Tibial nerve (tissue), 4 donors: ENCODE results near the gene AKAP6. TPM values are rescaled to one million over a fixed set of nuclear protein-coding genes. Genes with fewer than 3 reads are reported as not detected.

ENCODE experiments used
- DNase-seq, 2 donors: peaks; one replicate each; pipeline ENCODE4 v3.0.0-alpha.2; 2019; ENCODE audit warnings: low spot score in 2 of 2
- H3K27ac ChIP-seq, 4 donors: fragments of 200-600 bp; sonication (generic) in 3 of 4; one replicate each; pipeline ENCODE4 v1.5.1; 2017 to 2019; ENCODE audit warnings: mild to moderate bottlenecking in 1 of 4
- H3K27me3 ChIP-seq, 2 donors: fragments of 200-600 bp; sonication (generic) in 1 of 2; one replicate each; pipeline versions ENCODE4 v1.5.1 to v1.6.0; 2017 to 2019
- H3K36me3 ChIP-seq, 3 donors: fragments of 200-600 bp; sonication (generic); one replicate each; pipeline ENCODE4 v1.5.1; 2018 to 2019
- H3K4me1 ChIP-seq, 4 donors: fragments of 200-600 bp; sonication (generic) in 3 of 4; one replicate each; pipeline ENCODE4 v1.5.1; 2017 to 2019
- H3K4me3 ChIP-seq, 4 donors: fragments of 200-600 bp; sonication (generic) in 3 of 4; one replicate each; pipeline ENCODE4 v1.5.1; 2017 to 2019; ENCODE audit warnings: mild to moderate bottlenecking in 1 of 4, moderate library complexity in 1 of 4
- H3K9me3 ChIP-seq, 4 donors: fragments of 200-600 bp; sonication (generic) in 3 of 4; one replicate each; pipeline ENCODE4 v1.5.1; 2017 to 2019
- EP300 ChIP-seq, 2 donors: sonication (generic); formaldehyde crosslinking; IDR thresholded peaks; one replicate each; pipeline ENCODE4 v1.6.1; 2017; ENCODE audit warnings: antibody characterized with exemption in 2 of 2, mild to moderate bottlenecking in 1 of 2
- POLR2A ChIP-seq, 2 donors: fragments of 450-650 bp; IDR thresholded peaks; one replicate each; pipeline ENCODE4 v1.6.1; 2017; ENCODE audit warnings: antibody characterized with exemption in 2 of 2, mild to moderate bottlenecking in 2 of 2, moderate library complexity in 2 of 2
- WGBS, 2 donors: methylation state at CpG; one replicate each; pipeline ENCODE4 v1.1.5; 2018; 5-methylcytosine and 5-hydroxymethylcytosine counted together
- total RNA-seq, 4 donors: library from RNA; depleted of rRNA; stranded (reverse); fragments of >200 nt; gene quantifications; one replicate each; pipeline ENCODE4 v1.1.0, GENCODE V29; 2016
- TF ChIP-seq, protein P1 (sequence below), 5 experiments: fragments of 200-600 bp in 3 of 5; fragments of 450-650 bp in 2 of 5; sonication (generic) in 3 of 5; IDR thresholded peaks; one replicate each; pipeline ENCODE4 v1.5.1; 2016 to 2019; ENCODE audit warnings: antibody characterized with exemption in 5 of 5, mild to moderate bottlenecking in 3 of 5, moderate library complexity in 2 of 5

Gene AKAP6
- total RNA-seq, 4 donors from 2014 or later = 2.1 to 10.7 (median 5.2) TPM

DNA sequence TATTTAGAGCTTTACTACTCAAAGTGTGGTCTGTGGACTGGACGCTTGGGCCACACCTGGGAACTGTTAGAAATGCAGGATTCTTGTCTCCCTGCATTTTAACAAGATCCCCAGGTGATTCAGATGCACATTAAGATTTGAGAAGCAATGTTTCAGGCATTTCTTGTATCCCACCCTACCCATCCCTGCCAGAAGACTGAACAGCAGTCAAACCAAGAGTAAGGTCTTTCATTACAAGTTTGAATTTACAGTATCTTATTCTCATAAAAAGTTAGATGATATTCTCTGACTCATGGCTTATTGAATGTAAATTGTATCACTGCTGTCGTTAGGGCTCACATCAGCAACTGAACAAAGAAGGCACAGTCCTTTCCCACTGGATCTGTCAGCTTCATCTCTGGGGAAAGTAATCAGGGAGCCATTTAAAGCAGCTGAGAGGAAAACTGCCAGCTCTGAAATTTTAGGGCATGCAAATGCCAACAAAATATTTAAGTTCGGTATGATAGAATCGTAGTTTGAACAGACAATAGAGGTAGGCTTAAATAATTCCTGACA, 141.1 kb downstream of the AKAP6 start:
- Histone ChIP-seq H3K27ac (peak overlapping the region in 2 of 4 donors; percentile 33 to 84), H3K4me1 (peaks cover 0 to 40% (median 13%) of the 10 kb centered on the region in 4 donors)
- WGBS, 2 donors = 46 to 55% methylated on average over 4 of the region's 4 CpGs

DNA sequence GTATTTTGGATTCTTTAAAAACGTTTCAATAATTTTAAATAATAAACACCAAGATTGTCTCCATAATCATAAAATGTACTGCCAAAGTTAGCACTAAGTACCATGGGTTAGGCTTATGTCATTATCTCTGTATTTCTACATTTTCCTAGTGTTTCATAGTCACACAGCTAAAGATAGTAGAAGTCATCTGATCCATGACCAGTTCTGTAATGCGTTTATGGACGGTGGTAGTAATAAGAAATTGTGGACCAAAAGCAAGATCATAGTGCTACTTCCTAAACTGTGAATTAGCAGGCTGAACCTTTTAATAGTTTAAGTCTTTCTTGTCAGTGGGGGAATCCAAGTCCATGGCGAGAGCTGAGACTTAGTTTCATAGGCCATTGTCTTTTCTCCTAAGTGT, 142.1 kb downstream of the AKAP6 start:
- TF ChIP-seq POLR2A (IDR thresholded peaks at IDR 0.05) (no peak), EP300 (IDR thresholded peaks at IDR 0.05) (no peak)
- TF ChIP-seq, protein P1, sequence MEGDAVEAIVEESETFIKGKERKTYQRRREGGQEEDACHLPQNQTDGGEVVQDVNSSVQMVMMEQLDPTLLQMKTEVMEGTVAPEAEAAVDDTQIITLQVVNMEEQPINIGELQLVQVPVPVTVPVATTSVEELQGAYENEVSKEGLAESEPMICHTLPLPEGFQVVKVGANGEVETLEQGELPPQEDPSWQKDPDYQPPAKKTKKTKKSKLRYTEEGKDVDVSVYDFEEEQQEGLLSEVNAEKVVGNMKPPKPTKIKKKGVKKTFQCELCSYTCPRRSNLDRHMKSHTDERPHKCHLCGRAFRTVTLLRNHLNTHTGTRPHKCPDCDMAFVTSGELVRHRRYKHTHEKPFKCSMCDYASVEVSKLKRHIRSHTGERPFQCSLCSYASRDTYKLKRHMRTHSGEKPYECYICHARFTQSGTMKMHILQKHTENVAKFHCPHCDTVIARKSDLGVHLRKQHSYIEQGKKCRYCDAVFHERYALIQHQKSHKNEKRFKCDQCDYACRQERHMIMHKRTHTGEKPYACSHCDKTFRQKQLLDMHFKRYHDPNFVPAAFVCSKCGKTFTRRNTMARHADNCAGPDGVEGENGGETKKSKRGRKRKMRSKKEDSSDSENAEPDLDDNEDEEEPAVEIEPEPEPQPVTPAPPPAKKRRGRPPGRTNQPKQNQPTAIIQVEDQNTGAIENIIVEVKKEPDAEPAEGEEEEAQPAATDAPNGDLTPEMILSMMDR (IDR thresholded peaks at IDR 0.05) = no peak
- Histone ChIP-seq H3K27me3 (no peaks in the 10 kb centered on the region), H3K4me1 (peaks cover 0 to 40% (median 13%) of the 10 kb centered on the region in 4 donors), H3K9me3 (no peaks in the 10 kb centered on the region), H3K27ac (peak overlapping the region in 2 of 4 donors; percentile 79 to 84), H3K4me3 (no peak overlapping the region), H3K36me3 (no peaks in the 10 kb centered on the region)
- WGBS, 2 donors = 67 to 75% methylated on average over 4 of the region's 4 CpGs
- no peak for DNase-seq

More for the DNA sequence above, 141.1 kb downstream of the AKAP6 start:
- Histone ChIP-seq H3K36me3 (no peaks in the 10 kb centered on the region), H3K27me3 (no peaks in the 10 kb centered on the region), H3K4me3 (no peak overlapping the region), H3K9me3 (no peaks in the 10 kb centered on the region)
- DNase-seq = no peak
- TF ChIP-seq EP300 (IDR thresholded peaks at IDR 0.05) (no peak), POLR2A (IDR thresholded peaks at IDR 0.05) (no peak)
- TF ChIP-seq, protein P1 (IDR thresholded peaks at IDR 0.05) = no peak

DNA sequence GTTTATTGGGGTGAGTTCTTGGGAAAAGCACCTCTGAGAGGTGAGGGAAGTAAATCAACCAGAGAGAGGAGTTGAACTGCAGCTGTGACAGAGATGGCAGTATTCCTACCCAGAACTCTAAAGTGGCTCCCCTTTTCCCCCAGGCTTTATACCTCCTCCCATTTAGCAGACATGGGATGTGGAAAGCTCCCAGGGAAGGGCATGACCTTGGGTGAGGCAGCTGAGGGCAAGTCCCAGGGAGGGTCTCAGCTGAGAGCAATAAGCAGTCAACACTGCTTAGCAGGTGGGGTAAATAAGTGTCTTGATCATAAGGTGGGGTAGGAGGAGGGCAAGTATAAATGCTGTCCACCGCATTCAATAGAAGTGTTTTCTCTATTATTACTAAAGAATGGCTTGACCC, 143.0 kb downstream of the AKAP6 start:
- DNase-seq = no peak
- Histone ChIP-seq H3K4me3 (no peak overlapping the region), H3K9me3 (no peaks in the 10 kb centered on the region), H3K27me3 (no peaks in the 10 kb centered on the region), H3K36me3 (no peaks in the 10 kb centered on the region), H3K4me1 (peaks cover 0 to 40% (median 13%) of the 10 kb centered on the region in 4 donors), H3K27ac (peak overlapping the region; percentile 33 to 84 (median 57))
- WGBS, 2 donors = 29 to 46% methylated on average over 1 of the region's 1 CpG
- no peak for TF ChIP-seq POLR2A (IDR thresholded peaks at IDR 0.05)
- no peak for TF ChIP-seq EP300 (IDR thresholded peaks at IDR 0.05)
- TF ChIP-seq, protein P1 (IDR thresholded peaks at IDR 0.05) = no peak

DNA sequence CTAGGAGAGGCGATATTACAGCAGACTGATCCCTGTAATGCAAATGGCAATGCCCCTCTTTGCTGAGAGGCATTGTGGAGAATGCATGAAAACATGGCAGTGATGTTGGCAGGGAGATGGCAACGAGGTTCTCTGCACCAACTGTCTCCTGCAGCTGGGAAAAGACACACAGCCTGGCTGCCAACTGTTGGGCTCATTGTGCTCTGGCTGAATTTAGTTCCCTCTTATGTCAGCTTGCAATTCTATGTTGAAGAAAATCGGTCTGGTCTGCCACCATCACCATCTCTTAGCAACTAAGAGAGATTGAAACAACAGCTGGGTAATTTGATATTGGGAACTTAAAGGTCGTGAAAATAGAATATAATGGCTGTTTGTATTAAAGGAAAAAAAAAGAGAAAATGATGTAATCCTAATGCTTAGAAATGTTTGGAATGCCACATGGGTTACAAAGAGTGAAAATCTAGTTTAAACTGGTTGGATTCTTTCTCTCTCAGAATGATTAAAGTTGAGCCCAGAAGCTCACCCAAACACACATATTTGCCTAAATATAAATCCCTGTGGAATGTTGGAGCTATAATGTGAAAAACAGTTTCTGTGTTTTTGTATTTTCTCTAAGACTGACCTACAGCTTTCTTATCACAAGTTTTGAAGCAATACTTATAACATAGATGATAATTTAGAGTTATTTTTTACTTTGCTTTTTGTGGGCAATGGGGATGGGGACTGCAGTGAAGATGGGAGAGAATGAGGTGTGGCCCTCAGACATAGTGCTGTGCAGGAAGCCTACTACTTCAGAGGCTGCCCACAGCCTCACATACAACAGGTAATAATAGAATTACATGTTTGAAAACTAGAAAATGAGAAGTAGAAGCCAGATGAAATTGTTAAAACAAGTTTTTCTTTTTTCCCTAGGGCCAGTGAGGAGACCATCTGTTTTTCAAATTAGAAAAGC, 143.7 kb downstream of the AKAP6 start:
- Histone ChIP-seq H3K27ac (peak overlapping the region; percentile 33 to 84 (median 60)), H3K9me3 (no peaks in the 10 kb centered on the region), H3K36me3 (no peaks in the 10 kb centered on the region), H3K4me3 (no peak overlapping the region), H3K4me1 (peaks cover 0 to 40% (median 13%) of the 10 kb centered on the region in 4 donors), H3K27me3 (no peaks in the 10 kb centered on the region)
- DNase-seq = no peak
- TF ChIP-seq EP300 (IDR thresholded peaks at IDR 0.05) (peak in 1 of 2 donors; percentile 9), POLR2A (IDR thresholded peaks at IDR 0.05) (no peak)
- WGBS, 2 donors = 17 to 22% methylated on average over 4 of the region's 4 CpGs

DNA sequence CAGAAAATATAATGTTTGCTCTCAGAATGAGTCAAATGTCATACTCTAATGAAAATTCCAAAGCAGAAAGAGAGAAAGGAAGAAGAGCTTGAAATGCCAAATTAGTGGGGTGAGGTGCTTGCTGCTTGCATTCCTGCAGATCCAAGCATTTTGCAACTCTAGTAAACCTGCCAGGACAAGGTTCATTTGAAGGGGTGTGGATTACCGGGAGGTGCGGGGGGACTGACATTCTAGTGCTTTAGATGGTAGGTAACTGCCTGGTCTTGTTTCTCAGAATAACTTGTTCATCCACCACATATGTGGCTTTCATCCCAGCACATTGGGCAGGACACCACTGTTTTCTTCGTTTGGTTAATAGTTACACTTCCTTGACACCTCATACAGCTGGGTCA, 144.4 kb downstream of the AKAP6 start:
- peak in 1 of 2 donors; percentile 19 for DNase-seq
- Histone ChIP-seq H3K9me3 (no peaks in the 10 kb centered on the region), H3K27me3 (no peaks in the 10 kb centered on the region), H3K4me1 (peaks cover 0 to 40% (median 13%) of the 10 kb centered on the region in 4 donors), H3K4me3 (no peak overlapping the region), H3K27ac (peak overlapping the region in 3 of 4 donors; percentile 42 to 84 (median 79)), H3K36me3 (no peaks in the 10 kb centered on the region)
- TF ChIP-seq EP300 (IDR thresholded peaks at IDR 0.05) (no peak), POLR2A (IDR thresholded peaks at IDR 0.05) (no peak)
- TF ChIP-seq, protein P1 (IDR thresholded peaks at IDR 0.05) = no peak
- WGBS, 2 donors = 30 to 41% methylated on average over 3 of the region's 3 CpGs
